ENCODE results near the gene MRPL41. TPM values are rescaled to one million over a fixed set of nuclear protein-coding genes. Genes with fewer than 3 reads are reported as not detected.

Gene MRPL41
- total RNA-seq, 1 experiment from 2014 or later: 43.0 TPM

DNA sequence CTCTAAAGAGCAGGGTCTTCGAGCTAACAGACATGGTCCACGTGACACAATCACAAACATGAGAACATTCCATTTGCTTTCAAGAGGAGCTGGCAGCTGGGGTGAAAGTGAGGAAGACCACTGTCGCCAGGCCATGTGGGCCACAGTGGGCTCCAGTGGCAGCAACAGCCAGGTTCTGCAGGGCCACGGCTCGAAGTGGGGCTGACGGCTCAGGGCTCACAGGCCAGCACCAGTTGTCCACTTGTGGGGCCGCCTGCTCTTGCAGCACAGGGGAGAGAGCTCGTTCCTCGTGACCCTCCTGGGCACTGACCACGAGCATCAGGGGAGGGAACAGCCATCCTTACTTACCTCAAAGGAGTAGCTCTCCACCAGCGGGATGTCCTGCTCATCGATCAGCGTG lies 36.6 kb downstream of the MRPL41 start:
- Mint-ChIP-seq H3K4me3 (ENCODE audit: unreplicated experiment) (peak overlapping the region; percentile 72), H3K27ac (ENCODE audit: low read depth, unreplicated experiment) (no peak overlapping the region), H3K4me1 (ENCODE audit: insufficient read depth, unreplicated experiment) (no peaks in the 10 kb centered on the region), H3K27me3 (ENCODE audit: insufficient read depth, unreplicated experiment) (no peaks in the 10 kb centered on the region), H3K9me3 (ENCODE audit: unreplicated experiment) (no peaks in the 10 kb centered on the region), H3K36me3 (ENCODE audit: insufficient read depth, unreplicated experiment) (peaks cover 29% of the 10 kb centered on the region)
- TF ChIP-seq, protein P1, sequence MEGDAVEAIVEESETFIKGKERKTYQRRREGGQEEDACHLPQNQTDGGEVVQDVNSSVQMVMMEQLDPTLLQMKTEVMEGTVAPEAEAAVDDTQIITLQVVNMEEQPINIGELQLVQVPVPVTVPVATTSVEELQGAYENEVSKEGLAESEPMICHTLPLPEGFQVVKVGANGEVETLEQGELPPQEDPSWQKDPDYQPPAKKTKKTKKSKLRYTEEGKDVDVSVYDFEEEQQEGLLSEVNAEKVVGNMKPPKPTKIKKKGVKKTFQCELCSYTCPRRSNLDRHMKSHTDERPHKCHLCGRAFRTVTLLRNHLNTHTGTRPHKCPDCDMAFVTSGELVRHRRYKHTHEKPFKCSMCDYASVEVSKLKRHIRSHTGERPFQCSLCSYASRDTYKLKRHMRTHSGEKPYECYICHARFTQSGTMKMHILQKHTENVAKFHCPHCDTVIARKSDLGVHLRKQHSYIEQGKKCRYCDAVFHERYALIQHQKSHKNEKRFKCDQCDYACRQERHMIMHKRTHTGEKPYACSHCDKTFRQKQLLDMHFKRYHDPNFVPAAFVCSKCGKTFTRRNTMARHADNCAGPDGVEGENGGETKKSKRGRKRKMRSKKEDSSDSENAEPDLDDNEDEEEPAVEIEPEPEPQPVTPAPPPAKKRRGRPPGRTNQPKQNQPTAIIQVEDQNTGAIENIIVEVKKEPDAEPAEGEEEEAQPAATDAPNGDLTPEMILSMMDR (IDR thresholded peaks at IDR 0.05; ENCODE audit: unreplicated experiment): no peak
- no TSS peak for BruUV-seq (replicated peaks)
- intact Hi-C loops (cut with micrococcal nuclease): no loop called here
- POLR2A ChIA-PET: interaction anchor here (1.2 to 5.6 kb wide), 8 partner anchors 9 to 53 kb away, joined by 3 to 64 read pairs (median 6); partner anchors contain the start of genes ARRDC1, DPH7, EHMT1 and MRPL41
- CTCF ChIA-PET: interaction anchor here (0.7 to 2.8 kb wide), 4 partner anchors 9 to 85 kb away, joined by 3 to 34 read pairs (median 3); partner anchors contain the start of gene DPH7
- no peak for DNase-seq (ENCODE audit: unreplicated experiment)

DNA sequence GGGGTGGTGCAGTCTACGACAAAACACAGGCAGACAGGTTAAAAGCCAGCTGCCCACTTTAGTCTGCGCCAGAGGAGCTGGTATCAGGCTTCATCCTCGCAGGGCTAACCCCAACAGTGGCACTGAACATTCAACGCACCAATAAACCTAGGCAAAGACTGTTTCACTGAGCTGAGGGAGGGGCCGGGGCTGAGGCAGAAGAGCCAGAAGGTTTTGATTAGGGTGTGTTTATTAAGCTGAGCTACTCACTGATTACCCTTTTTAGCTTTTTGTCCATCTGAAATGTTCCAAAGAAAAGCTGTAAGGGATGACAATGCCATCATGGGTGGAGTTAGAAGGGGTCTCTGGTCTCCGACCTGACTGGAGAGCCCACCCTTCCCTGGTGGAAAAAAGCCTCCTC lies 37.2 kb downstream of the MRPL41 start:
- TSS peak; percentile 51 for BruUV-seq (replicated peaks)
- intact Hi-C loops (cut with micrococcal nuclease): no loop called here
- peak overlapping the region; percentile 67 for H3K27ac Mint-ChIP-seq (ENCODE audit: low read depth, unreplicated experiment)
- H3K9me3 Mint-ChIP-seq (ENCODE audit: unreplicated experiment): no peaks in the 10 kb centered on the region
- no peak for DNase-seq (ENCODE audit: unreplicated experiment)
- peak overlapping the region; percentile 72 for H3K4me3 Mint-ChIP-seq (ENCODE audit: unreplicated experiment)
- TF ChIP-seq, protein P1 (IDR thresholded peaks at IDR 0.05; ENCODE audit: unreplicated experiment): no peak
- H3K4me1 Mint-ChIP-seq (ENCODE audit: insufficient read depth, unreplicated experiment): no peaks in the 10 kb centered on the region
- H3K36me3 Mint-ChIP-seq (ENCODE audit: insufficient read depth, unreplicated experiment): peaks cover 29% of the 10 kb centered on the region
- no peaks in the 10 kb centered on the region for H3K27me3 Mint-ChIP-seq (ENCODE audit: insufficient read depth, unreplicated experiment)
- POLR2A ChIA-PET: interaction anchor here (1.2 to 5.6 kb wide), 7 partner anchors 10 to 54 kb away, joined by 3 to 64 read pairs (median 5); partner anchors contain the start of genes ARRDC1, DPH7, EHMT1 and MRPL41
- CTCF ChIA-PET: interaction anchor here (0.8 to 2.8 kb wide), 3 partner anchors 10 to 84 kb away, joined by 3 to 34 read pairs (median 3); partner anchors contain the start of gene DPH7

DNA sequence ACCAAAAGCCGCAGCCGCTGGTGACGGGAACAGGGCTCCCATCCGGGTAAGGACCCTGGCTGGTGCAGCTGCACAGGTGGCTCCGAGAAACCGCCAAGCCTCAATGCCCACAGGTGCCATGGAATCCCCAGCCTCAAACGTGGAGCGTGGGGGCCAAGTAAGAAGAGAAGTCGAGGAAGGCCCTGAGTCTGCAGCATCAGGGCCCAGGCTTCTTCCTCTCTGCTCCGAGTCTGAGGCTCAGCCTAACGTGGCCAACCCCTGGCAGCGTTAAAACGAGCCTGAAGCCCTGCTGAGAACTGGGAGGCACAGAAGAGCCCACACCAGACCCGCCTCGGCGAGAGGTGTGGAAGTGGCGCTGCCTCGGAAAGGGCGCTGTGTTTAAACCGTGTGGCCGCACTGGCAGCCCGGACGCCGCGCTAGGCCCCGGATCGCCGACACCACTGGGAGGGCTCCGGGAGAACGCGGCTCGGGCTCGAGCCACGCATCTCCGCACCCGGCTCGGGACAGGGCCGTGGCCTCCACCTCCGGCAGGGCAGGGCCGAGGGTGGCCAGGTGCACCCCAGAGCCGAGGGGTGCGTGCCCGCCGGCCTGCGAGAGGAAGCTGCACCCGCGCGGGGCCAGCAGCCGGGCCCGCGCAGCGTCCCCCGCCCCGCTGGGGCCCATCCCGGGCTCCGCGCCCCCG lies 37.9 kb downstream of the MRPL41 start:
- H3K9me3 Mint-ChIP-seq (ENCODE audit: unreplicated experiment): no peaks in the 10 kb centered on the region
- peak overlapping the region; percentile 72 for H3K4me3 Mint-ChIP-seq (ENCODE audit: unreplicated experiment)
- no peaks in the 10 kb centered on the region for H3K27me3 Mint-ChIP-seq (ENCODE audit: insufficient read depth, unreplicated experiment)
- ChIA-PET POLR2A (interaction anchor here (1.2 to 5.6 kb wide), 9 partner anchors 11 to 54 kb away, joined by 3 to 64 read pairs (median 7); partner anchors contain the start of genes ARRDC1, DPH7, EHMT1 and MRPL41), CTCF (interaction anchor here (0.8 to 2.8 kb wide), 3 partner anchors 10 to 84 kb away, joined by 3 to 34 read pairs (median 3); partner anchors contain the start of gene DPH7)
- no peak for DNase-seq (ENCODE audit: unreplicated experiment)
- BruUV-seq (replicated peaks): no TSS peak
- peak overlapping the region; percentile 67 for H3K27ac Mint-ChIP-seq (ENCODE audit: low read depth, unreplicated experiment)
- peaks cover 29% of the 10 kb centered on the region for H3K36me3 Mint-ChIP-seq (ENCODE audit: insufficient read depth, unreplicated experiment)
- TF ChIP-seq, protein P1 (IDR thresholded peaks at IDR 0.05; ENCODE audit: unreplicated experiment): no peak
- intact Hi-C loops (cut with micrococcal nuclease): no loop called here
- H3K4me1 Mint-ChIP-seq (ENCODE audit: insufficient read depth, unreplicated experiment): no peaks in the 10 kb centered on the region

DNA sequence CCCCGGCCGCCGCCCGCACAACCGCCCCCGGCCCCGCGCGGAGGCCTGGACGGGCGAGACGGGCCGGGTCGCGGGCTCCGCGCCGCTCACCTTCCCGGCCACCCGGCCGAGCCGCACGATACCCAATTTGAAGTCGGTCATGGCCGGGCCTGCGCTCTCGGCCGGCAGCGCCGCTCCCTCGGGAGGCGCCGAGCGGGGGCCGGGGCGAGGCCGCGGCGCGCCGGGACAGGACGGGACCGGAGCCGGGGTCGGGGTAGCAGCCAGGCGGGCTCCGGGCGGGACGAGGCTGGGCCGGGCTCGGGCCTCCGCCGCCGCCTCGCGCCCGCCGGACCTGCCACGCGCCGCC lies 38.4 kb downstream of the MRPL41 start:
- Mint-ChIP-seq H3K9me3 (ENCODE audit: unreplicated experiment) (no peaks in the 10 kb centered on the region), H3K4me3 (ENCODE audit: unreplicated experiment) (peak overlapping the region; percentile 79), H3K27me3 (ENCODE audit: insufficient read depth, unreplicated experiment) (no peaks in the 10 kb centered on the region), H3K27ac (ENCODE audit: low read depth, unreplicated experiment) (no peak overlapping the region), H3K4me1 (ENCODE audit: insufficient read depth, unreplicated experiment) (no peaks in the 10 kb centered on the region), H3K36me3 (ENCODE audit: insufficient read depth, unreplicated experiment) (peaks cover 29% of the 10 kb centered on the region)
- POLR2A ChIA-PET: interaction anchor here (0.7 to 5.6 kb wide), 7 partner anchors 11 to 367 kb away, joined by 3 to 64 read pairs (median 9); partner anchors contain the start of genes ARRDC1, DPH7, EHMT1 and MRPL41
- CTCF ChIA-PET: interaction anchor here (1.6 kb wide), 1 partner anchor 32 kb away, joined by 3 read pairs; no protein-coding TSS in a partner anchor
- intact Hi-C loops (cut with micrococcal nuclease): no loop called here
- no peak for DNase-seq (ENCODE audit: unreplicated experiment)
- TF ChIP-seq, protein P1 (IDR thresholded peaks at IDR 0.05; ENCODE audit: unreplicated experiment): no peak
- no TSS peak for BruUV-seq (replicated peaks)

Measured in MCF 10A (cell line).